MM.1S (cell line): ENCODE measurements around the gene YIPF7.

ENCODE experiments used
- DNase-seq: peaks from one replicate; pipeline ENCODE4 v3.0.0-alpha.2; 2015
- H2AFZ ChIP-seq: fragments of 300-600 bp; sonication (generic); 2 replicates; pipeline ENCODE4 v1.6.0; 2016; ENCODE audit warnings: antibody characterized with exemption, low read length
- H3F3A ChIP-seq: fragments of 300-600 bp; sonication (generic); 2 replicates; pipeline ENCODE4 v1.6.1; 2016; ENCODE audit warnings: mild to moderate bottlenecking, antibody characterized with exemption, low read length, moderate library complexity, mixed read lengths; ENCODE audit not compliant: insufficient read depth
- H3K27ac ChIP-seq: fragments of 300-600 bp; sonication (generic); 2 replicates; pipeline ENCODE4 v1.5.1; 2016; ENCODE audit warnings: mild to moderate bottlenecking, low read length
- H3K27me3 ChIP-seq: fragments of 300-600 bp; sonication (generic); replicated peaks from 2 replicates; pipeline ENCODE4 v1.6.0; 2016; ENCODE audit warnings: low read length; ENCODE audit not compliant: insufficient read depth
- H3K36me3 ChIP-seq: fragments of 300-600 bp; sonication (generic); replicated peaks from 2 replicates; pipeline ENCODE4 v1.6.1; 2016; ENCODE audit warnings: mild to moderate bottlenecking, low read length, mixed read lengths; ENCODE audit not compliant: insufficient read depth
- H3K4me1 ChIP-seq: fragments of 300-600 bp; sonication (generic); 2 replicates; pipeline ENCODE4 v1.6.1; 2016; ENCODE audit warnings: low read length, mixed read lengths
- H3K4me2 ChIP-seq: fragments of 300-600 bp; sonication (generic); 2 replicates; pipeline ENCODE4 v1.6.0; 2016; ENCODE audit warnings: low read depth, low read length
- H3K4me3 ChIP-seq: fragments of 300-600 bp; sonication (generic); 2 replicates; pipeline ENCODE4 v1.5.1; 2016; ENCODE audit warnings: low read length, mixed read lengths
- H3K79me2 ChIP-seq: fragments of 300-600 bp; sonication (generic); 2 replicates; pipeline ENCODE4 v1.6.1; 2016; ENCODE audit warnings: mixed run types, low read length, mixed read lengths
- H3K9ac ChIP-seq: fragments of 300-600 bp; sonication (generic); 2 replicates; pipeline ENCODE4 v1.6.1; 2016; ENCODE audit warnings: low read length, mixed read lengths
- H3K9me2 ChIP-seq: fragments of 300-600 bp; sonication (generic); replicated peaks from 2 replicates; pipeline ENCODE4 v1.6.1; 2016; ENCODE audit warnings: mild to moderate bottlenecking, low read length, mixed read lengths; ENCODE audit not compliant: insufficient read depth
- H3K9me3 ChIP-seq: fragments of 300-600 bp; sonication (generic); replicated peaks from 2 replicates; pipeline ENCODE4 v1.6.1; 2016; ENCODE audit warnings: mild to moderate bottlenecking, low read length, mixed read lengths; ENCODE audit not compliant: insufficient read depth
- H4K20me1 ChIP-seq: fragments of 300-600 bp; sonication (generic); 2 replicates; pipeline ENCODE4 v1.6.1; 2016; ENCODE audit warnings: mild to moderate bottlenecking, low read length, moderate library complexity, mixed read lengths; ENCODE audit not compliant: insufficient read depth
- EZH2 ChIP-seq: fragments of 300-600 bp; sonication (generic); optimal IDR thresholded peaks from 2 replicates; pipeline ENCODE3; 2017; ENCODE audit warnings: low read depth, mild to moderate bottlenecking, antibody characterized with exemption, low read length, mixed read lengths
- EZH2phosphoT487 ChIP-seq: fragments of 300-600 bp; sonication (generic); IDR thresholded peaks from 2 replicates; pipeline ENCODE4 v1.6.1; 2018; ENCODE audit warnings: antibody characterized with exemption, low read length
- TF ChIP-seq, protein P1 (sequence below): fragments of 300-600 bp; sonication (generic); IDR thresholded peaks from 2 replicates; pipeline ENCODE4 v1.5.1; 2016; ENCODE audit warnings: antibody characterized with exemption, low read length, mixed read lengths

The YIPF7 gene

DNA sequence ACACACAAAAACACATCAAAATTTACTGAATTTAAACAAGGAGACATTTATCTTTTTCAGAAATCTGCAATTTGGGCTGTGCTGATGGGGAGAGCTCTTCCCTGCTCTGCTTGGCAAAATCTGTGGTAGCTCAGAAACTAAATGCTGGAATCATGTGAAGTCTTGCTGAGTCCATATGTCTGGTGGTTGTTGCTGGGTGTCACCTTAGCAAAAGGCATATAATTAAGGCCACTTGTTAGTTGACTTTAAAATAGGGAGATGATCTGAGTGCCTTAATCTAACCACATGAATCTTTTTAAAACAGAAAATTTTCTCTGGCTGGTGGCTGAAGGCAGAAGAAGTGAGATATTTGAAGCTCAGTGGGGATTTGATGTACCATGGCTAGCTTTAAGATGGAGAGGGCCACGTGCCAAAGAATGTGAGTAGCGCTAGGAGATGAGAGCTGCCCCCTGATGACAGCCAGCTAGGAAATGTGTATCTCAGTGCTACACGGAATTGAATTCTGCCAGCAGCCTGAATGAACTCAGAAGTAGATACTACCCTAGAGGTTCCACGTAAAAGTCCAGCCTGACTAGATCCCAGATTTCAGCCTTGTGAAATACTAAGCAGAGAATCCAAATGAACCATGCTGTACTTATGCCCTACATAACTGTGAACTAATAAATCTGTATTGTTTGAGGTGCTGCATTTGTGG, 19.2 kb upstream of the YIPF7 start:
- Histone ChIP-seq H3K9ac (no peak overlapping the region), H3K36me3 (no peaks in the 10 kb centered on the region), H3K27me3 (no peaks in the 10 kb centered on the region), H3F3A (no peaks in the 10 kb centered on the region), H3K4me3 (no peak overlapping the region), H3K4me1 (no peaks in the 10 kb centered on the region), H3K4me2 (no peak overlapping the region), H3K27ac (no peak overlapping the region), H3K9me3 (no peaks in the 10 kb centered on the region), H2AFZ (no peak overlapping the region), H3K79me2 (no peaks in the 10 kb centered on the region), H3K9me2 (no peaks in the 10 kb centered on the region), H4K20me1 (no peaks in the 10 kb centered on the region)
- TF ChIP-seq EZH2phosphoT487 = no peak
- no peak for TF ChIP-seq EZH2
- TF ChIP-seq, protein P1, sequence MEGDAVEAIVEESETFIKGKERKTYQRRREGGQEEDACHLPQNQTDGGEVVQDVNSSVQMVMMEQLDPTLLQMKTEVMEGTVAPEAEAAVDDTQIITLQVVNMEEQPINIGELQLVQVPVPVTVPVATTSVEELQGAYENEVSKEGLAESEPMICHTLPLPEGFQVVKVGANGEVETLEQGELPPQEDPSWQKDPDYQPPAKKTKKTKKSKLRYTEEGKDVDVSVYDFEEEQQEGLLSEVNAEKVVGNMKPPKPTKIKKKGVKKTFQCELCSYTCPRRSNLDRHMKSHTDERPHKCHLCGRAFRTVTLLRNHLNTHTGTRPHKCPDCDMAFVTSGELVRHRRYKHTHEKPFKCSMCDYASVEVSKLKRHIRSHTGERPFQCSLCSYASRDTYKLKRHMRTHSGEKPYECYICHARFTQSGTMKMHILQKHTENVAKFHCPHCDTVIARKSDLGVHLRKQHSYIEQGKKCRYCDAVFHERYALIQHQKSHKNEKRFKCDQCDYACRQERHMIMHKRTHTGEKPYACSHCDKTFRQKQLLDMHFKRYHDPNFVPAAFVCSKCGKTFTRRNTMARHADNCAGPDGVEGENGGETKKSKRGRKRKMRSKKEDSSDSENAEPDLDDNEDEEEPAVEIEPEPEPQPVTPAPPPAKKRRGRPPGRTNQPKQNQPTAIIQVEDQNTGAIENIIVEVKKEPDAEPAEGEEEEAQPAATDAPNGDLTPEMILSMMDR = no peak
- DNase-seq = no peak

DNA sequence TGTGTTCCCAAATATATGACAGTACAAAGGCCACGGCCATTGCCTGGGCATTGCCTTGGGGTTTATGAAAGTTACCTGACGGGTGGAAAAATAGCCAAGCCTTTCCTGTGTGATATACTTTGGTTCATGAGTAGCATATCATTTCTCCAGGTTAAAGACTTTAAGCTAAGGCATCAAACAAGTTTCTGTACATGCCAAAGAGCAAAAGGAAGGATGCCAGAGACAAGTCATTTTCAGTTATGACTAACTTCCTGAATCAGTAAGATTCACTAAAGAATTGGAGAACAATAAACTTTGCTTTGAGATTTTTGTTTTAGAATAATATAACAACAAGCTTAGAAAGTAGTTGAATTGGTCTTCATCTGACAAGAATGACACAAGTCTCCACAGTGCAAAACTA, 17.1 kb upstream of the YIPF7 start:
- no peaks in the 10 kb centered on the region for H3K79me2 ChIP-seq
- no peak for TF ChIP-seq EZH2
- TF ChIP-seq EZH2phosphoT487 = no peak
- TF ChIP-seq, protein P1 = no peak
- no peaks in the 10 kb centered on the region for H3K27me3 ChIP-seq
- H4K20me1 ChIP-seq = no peaks in the 10 kb centered on the region
- no peak overlapping the region for H3K4me2 ChIP-seq
- no peak for DNase-seq
- no peaks in the 10 kb centered on the region for H3K9me3 ChIP-seq
- no peaks in the 10 kb centered on the region for H3K9me2 ChIP-seq
- no peaks in the 10 kb centered on the region for H3K4me1 ChIP-seq
- no peak overlapping the region for H3K9ac ChIP-seq
- H2AFZ ChIP-seq = no peak overlapping the region
- no peaks in the 10 kb centered on the region for H3F3A ChIP-seq
- H3K4me3 ChIP-seq = no peak overlapping the region
- no peak overlapping the region for H3K27ac ChIP-seq
- H3K36me3 ChIP-seq = no peaks in the 10 kb centered on the region

DNA sequence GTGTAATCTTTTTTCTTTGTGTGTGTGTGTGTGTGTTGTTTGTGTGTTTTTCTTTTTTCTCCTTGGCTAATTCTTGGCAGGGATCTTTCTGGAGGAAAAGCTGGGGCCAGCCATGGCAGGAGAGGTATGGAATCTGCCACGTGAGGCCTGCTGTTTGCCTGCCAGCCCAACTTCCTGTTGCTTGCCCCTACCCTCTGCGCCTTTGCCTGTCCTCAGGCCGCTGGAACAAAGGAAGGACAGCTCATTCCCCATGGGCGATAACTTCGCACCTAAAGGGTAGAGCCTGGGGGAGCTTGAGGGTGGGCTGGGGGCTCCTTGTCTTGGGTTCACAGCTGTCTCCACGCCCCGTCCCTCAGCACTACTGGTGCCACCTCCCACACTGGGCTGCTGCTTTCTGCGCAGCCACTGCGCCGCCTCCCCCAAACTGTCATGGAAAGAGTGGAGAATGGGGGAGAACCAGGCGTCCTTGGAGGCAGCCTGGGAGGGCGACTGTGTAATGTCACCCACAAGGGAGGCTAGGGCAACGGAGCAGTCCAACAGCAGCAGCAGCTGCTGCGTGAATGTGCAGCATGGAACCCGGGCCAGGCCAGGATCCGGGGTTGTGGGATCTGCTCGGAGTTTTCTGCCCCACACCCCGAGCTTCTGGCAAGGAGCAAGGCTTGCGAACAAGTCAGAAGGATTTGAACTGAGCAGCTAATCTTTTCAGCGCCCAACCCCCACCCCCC, 12.3 kb upstream of the YIPF7 start:
- no peak for DNase-seq
- Histone ChIP-seq H3K79me2 (no peaks in the 10 kb centered on the region), H3K9me2 (no peaks in the 10 kb centered on the region), H4K20me1 (no peaks in the 10 kb centered on the region), H3K9me3 (no peaks in the 10 kb centered on the region), H3K27ac (no peak overlapping the region), H3K27me3 (no peaks in the 10 kb centered on the region), H3K4me2 (no peak overlapping the region), H2AFZ (no peak overlapping the region), H3K36me3 (no peaks in the 10 kb centered on the region), H3F3A (no peaks in the 10 kb centered on the region), H3K4me3 (no peak overlapping the region), H3K9ac (no peak overlapping the region), H3K4me1 (no peaks in the 10 kb centered on the region)
- TF ChIP-seq EZH2 (no peak), EZH2phosphoT487 (no peak)
- TF ChIP-seq, protein P1 = no peak
